ENCODE results near the gene XDH. TPM values are rescaled to one million over a fixed set of nuclear protein-coding genes. Genes with fewer than 3 reads are reported as not detected.

Gene XDH
- total and polyA plus RNA-seq, 12 donors = 0.01 to 0.16 (median 0.08) TPM; not detected in 7

- no peak for DNase-seq
- peaks cover 0 to 7% (median 0%) of the 10 kb centered on the region in 9 donors for H3K4me1 ChIP-seq
- peaks cover 0 to 6% (median 0%) of the 10 kb centered on the region in 7 donors for H3K27me3 ChIP-seq
- no peak for ATAC-seq
- H3K9me3 ChIP-seq = no peaks in the 10 kb centered on the region
- 89 to 94% methylated on average over 3 of the region's 3 CpGs for WGBS, 2 donors
- H3K36me3 ChIP-seq = no peaks in the 10 kb centered on the region
- TF ChIP-seq CTCF (IDR thresholded peaks at IDR 0.05) = no peak
- H3K4me3 ChIP-seq = no peak overlapping the region
- H3K27ac ChIP-seq = no peak overlapping the region
- intact Hi-C loops (cut with DNase I) = no loop called here
Observed at GRCh38 chr2:31380243-31380642, 34.3 kb downstream of the XDH start.

- intact Hi-C loops (cut with DNase I) = no loop called here
- no peak overlapping the region for H3K27ac ChIP-seq
- no peak for TF ChIP-seq CTCF (IDR thresholded peaks at IDR 0.05)
- 90 to 91% methylated on average over 1 of the region's 1 CpG for WGBS, 2 donors
- H3K27me3 ChIP-seq = peaks cover 0 to 6% (median 0%) of the 10 kb centered on the region in 7 donors
- no peaks in the 10 kb centered on the region for H3K9me3 ChIP-seq
- H3K36me3 ChIP-seq = no peaks in the 10 kb centered on the region
- DNase-seq = no peak
- H3K4me3 ChIP-seq = no peak overlapping the region
- peak in 1 of 8 donors; percentile 6 for ATAC-seq
- peaks cover 0 to 6% (median 0%) of the 10 kb centered on the region in 9 donors for H3K4me1 ChIP-seq
Observed at GRCh38 chr2:31379747-31380146, 34.8 kb downstream of the XDH start.

GRCh38 chr2:31378791-31379501 lies 35.6 kb downstream of the XDH start:
- H3K27me3 ChIP-seq = peaks cover 0 to 6% (median 0%) of the 10 kb centered on the region in 7 donors
- H3K9me3 ChIP-seq = no peaks in the 10 kb centered on the region
- H3K4me1 ChIP-seq = peaks cover 0 to 6% (median 0%) of the 10 kb centered on the region in 9 donors
- H3K36me3 ChIP-seq = no peaks in the 10 kb centered on the region
- intact Hi-C loops (cut with DNase I) = no loop called here
- TF ChIP-seq CTCF (IDR thresholded peaks at IDR 0.05) = no peak
- 84 to 87% methylated on average over 6 of the region's 6 CpGs for WGBS, 2 donors
- no peak overlapping the region for H3K27ac ChIP-seq
- DNase-seq (no peak), ATAC-seq (no peak)
- H3K4me3 ChIP-seq = no peak overlapping the region

GRCh38 chr2:31378389-31378788 lies 36.2 kb downstream of the XDH start:
- H3K36me3 ChIP-seq = no peaks in the 10 kb centered on the region
- ATAC-seq (peak in 7 of 8 donors; percentile 20 to 91 (median 72)), DNase-seq (peak in 1 of 2 donors; percentile 23)
- H3K9me3 ChIP-seq = no peaks in the 10 kb centered on the region
- peaks cover 0 to 6% (median 0%) of the 10 kb centered on the region in 9 donors for H3K4me1 ChIP-seq
- H3K27me3 ChIP-seq = peaks cover 0 to 6% (median 0%) of the 10 kb centered on the region in 7 donors
- no peak for TF ChIP-seq CTCF (IDR thresholded peaks at IDR 0.05)
- H3K27ac ChIP-seq = no peak overlapping the region
- no peak overlapping the region for H3K4me3 ChIP-seq
- 51 to 63% methylated on average over 3 of the region's 3 CpGs for WGBS, 2 donors
- intact Hi-C loops (cut with DNase I) = no loop called here
